HepG2 (cell line): ENCODE results near the gene CSNK1D. TPM values are rescaled to one million over a fixed set of nuclear protein-coding genes. Genes with fewer than 3 reads are reported as not detected.

Experiments used
- ARHGAP35 ChIP-seq: sonication (generic); formaldehyde crosslinking; IDR thresholded peaks from 2 replicates; pipeline ENCODE4 v1.9.0; 2022; ENCODE audit warnings: mild to moderate bottlenecking, inconsistent platforms, moderate library complexity, missing genetic modification reagents, borderline replicate concordance
- DNMT1 ChIP-seq: sonication (generic); formaldehyde crosslinking; IDR thresholded peaks from 2 replicates; pipeline ENCODE4 v1.5.1; 2020; ENCODE audit warnings: mild to moderate bottlenecking, missing genetic modification reagents
- DR1 ChIP-seq: sonication (generic); formaldehyde crosslinking; IDR thresholded peaks from 2 replicates; pipeline ENCODE4 v1.8.0; 2021; ENCODE audit warnings: mild to moderate bottlenecking, missing genetic modification reagents, inconsistent platforms
- KAT7 ChIP-seq: IDR thresholded peaks from 2 replicates; pipeline ENCODE4 v1.6.1; 2018; ENCODE audit warnings: borderline replicate concordance, missing compliant biosample characterization
- SRF ChIP-seq: IDR thresholded peaks from 2 replicates; pipeline ENCODE4 v1.6.1; 2011; ENCODE audit warnings: mild to moderate bottlenecking, low read depth, low read length, moderate library complexity
- SSRP1 ChIP-seq: IDR thresholded peaks from 2 replicates; pipeline ENCODE4 v1.6.1; 2016; ENCODE audit warnings: control low read depth
- XBP1 ChIP-seq: sonication (generic); formaldehyde crosslinking; IDR thresholded peaks from 2 replicates; pipeline ENCODE4 v1.5.0; 2020; ENCODE audit warnings: missing genetic modification reagents
- ZFP36 ChIP-seq: fragments of 150-350 bp; IDR thresholded peaks from 2 replicates; pipeline ENCODE4 v1.6.1; 2018; ENCODE audit warnings: borderline replicate concordance, low read length, low read depth; ENCODE audit not compliant: partially characterized antibody
- ZMYM3 ChIP-seq: sonication (generic); formaldehyde crosslinking; IDR thresholded peaks from 2 replicates; pipeline ENCODE4 v1.5.1; 2020; ENCODE audit warnings: mild to moderate bottlenecking, missing genetic modification reagents
- ZNF350 ChIP-seq: sonication (generic); formaldehyde crosslinking; IDR thresholded peaks from 2 replicates; pipeline ENCODE4 v1.4.0; 2020; ENCODE audit warnings: mild to moderate bottlenecking, low read depth, missing genetic modification reagents, borderline replicate concordance
- ZZZ3 ChIP-seq: sonication (generic); formaldehyde crosslinking; IDR thresholded peaks from 2 replicates; pipeline ENCODE4 v1.4.0; 2020; ENCODE audit warnings: missing genetic modification reagents, mild to moderate bottlenecking, borderline replicate concordance
- polyA plus RNA-seq, 8 experiments: library from polyadenylated mRNA; depleted of rRNA in 3 of 8; stranded (reverse) in 7 of 8; unstranded in 1 of 8; fragments of >200 nt; fragmentation: Illumina TruSeq in 4 of 8; extraction: Trizol in 4 of 8; gene quantifications; 2 replicates each; pipeline versions ENCODE4 v1.2.1 to v1.2.3, GENCODE V29; 2011 to 2016; ENCODE audit warnings: low read depth in 4 of 8, missing spikeins in 1 of 8, mixed read lengths in 1 of 8; ENCODE audit not compliant: insufficient read depth in 1 of 8
- total RNA-seq, 5 experiments: library from RNA; depleted of rRNA; stranded (reverse); fragments of >200 nt; fragmentation: Illumina TruSeq; extraction: Trizol; gene quantifications; 2 replicates each; pipeline ENCODE4 v1.2.3, GENCODE V29; 2016; ENCODE audit warnings: low read depth in 1 of 5
- TF ChIP-seq, protein P1 (sequence below), 2 experiments: sonication (generic) in 1 of 2; formaldehyde crosslinking in 1 of 2; IDR thresholded peaks; 2 replicates each; pipeline versions ENCODE4 v1.6.1 to v1.9.0; 2014 to 2022; ENCODE audit warnings: antibody characterized with exemption in 1 of 2, borderline replicate concordance in 1 of 2, inconsistent platforms in 1 of 2, low read depth in 1 of 2, missing genetic modification reagents in 1 of 2
- TF ChIP-seq, protein P2 (sequence below): sonication (generic); formaldehyde crosslinking; IDR thresholded peaks from 2 replicates; pipeline ENCODE4 v1.4.0; 2020; ENCODE audit warnings: mild to moderate bottlenecking, missing genetic modification reagents
- TF ChIP-seq, protein P3 (sequence below): IDR thresholded peaks from 2 replicates; pipeline ENCODE4 v1.6.1; 2016
- TF ChIP-seq, protein P4 (sequence below): sonication (generic); formaldehyde crosslinking; IDR thresholded peaks from 2 replicates; pipeline ENCODE4 v1.8.1; 2022; ENCODE audit warnings: mild to moderate bottlenecking, missing genetic modification reagents
- TF ChIP-seq, protein P5 (sequence below): sonication (generic); formaldehyde crosslinking; IDR thresholded peaks from 2 replicates; pipeline ENCODE4 v1.5.0; 2020; ENCODE audit warnings: missing genetic modification reagents

The CSNK1D gene
- total and polyA plus RNA-seq, 2 of the 13 experiments (the other 11 are each of a cell fraction or from before 2014, with no cell fraction given): 31.5 to 128 TPM

DNA sequence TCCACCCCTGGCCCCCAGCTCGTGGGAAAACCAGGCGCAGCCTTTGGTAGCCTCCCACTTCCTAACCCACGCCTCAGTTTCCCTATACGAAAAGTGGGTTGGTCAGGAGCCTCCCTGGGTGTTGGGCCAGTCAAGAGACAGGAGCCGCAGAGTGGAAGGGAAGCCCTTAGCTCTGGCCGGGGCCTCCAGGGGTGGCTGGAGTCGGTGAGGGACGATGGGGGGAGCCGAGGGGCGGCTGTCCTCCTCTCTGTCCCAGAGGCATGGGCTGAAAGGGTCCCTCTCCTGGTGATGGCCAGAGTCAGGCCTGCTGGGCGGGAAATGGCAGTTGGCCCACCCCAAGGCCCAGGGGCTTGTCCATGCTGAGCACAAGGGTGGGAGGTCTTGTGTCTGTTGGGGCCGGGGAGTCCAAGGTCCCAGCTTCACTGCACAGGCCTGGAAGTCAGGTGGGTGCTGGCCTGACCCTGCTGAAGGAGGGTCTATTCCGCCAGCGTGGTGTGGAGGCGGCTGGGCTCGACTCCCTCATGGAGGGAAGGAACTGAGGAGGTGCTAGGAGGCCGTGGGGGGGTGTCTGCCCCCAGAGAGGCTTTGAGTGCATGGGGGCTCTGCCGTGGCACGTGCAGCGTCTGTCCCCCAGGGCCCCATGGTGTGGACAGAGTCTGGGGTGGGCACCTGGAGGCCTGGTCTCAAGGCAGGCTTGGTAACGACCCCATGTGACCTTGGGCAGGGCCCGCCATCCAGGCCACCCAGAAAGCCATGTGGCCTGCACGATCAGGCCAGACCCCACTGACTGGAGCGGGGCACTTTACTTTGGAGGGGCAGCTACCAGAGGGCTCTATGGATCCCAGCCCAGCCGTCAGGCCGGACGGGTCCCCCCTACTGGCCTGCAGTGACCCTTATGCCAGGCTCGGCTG, 43.5 kb downstream of the CSNK1D start (continued):
- TF ChIP-seq, protein P1, sequence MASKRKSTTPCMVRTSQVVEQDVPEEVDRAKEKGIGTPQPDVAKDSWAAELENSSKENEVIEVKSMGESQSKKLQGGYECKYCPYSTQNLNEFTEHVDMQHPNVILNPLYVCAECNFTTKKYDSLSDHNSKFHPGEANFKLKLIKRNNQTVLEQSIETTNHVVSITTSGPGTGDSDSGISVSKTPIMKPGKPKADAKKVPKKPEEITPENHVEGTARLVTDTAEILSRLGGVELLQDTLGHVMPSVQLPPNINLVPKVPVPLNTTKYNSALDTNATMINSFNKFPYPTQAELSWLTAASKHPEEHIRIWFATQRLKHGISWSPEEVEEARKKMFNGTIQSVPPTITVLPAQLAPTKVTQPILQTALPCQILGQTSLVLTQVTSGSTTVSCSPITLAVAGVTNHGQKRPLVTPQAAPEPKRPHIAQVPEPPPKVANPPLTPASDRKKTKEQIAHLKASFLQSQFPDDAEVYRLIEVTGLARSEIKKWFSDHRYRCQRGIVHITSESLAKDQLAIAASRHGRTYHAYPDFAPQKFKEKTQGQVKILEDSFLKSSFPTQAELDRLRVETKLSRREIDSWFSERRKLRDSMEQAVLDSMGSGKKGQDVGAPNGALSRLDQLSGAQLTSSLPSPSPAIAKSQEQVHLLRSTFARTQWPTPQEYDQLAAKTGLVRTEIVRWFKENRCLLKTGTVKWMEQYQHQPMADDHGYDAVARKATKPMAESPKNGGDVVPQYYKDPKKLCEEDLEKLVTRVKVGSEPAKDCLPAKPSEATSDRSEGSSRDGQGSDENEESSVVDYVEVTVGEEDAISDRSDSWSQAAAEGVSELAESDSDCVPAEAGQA (IDR thresholded peaks at IDR 0.05; ENCODE audit: low read depth): no peak; the same call in 1 of the 2 replicates
- TF ChIP-seq, protein P1 (CRISPR knock-in tag; IDR thresholded peaks at IDR 0.05; ENCODE audit: borderline replicate concordance): no peak
- TF ChIP-seq SSRP1 (no peak; the same call in 1 of the 2 replicates), KAT7 (CRISPR knock-in tag) (no peak; the same call in 1 of the 2 replicates), SRF (no peak), ZNF350 (CRISPR knock-in tag) (peak; percentile 46; the same call in 1 of the 2 replicates), ZZZ3 (CRISPR knock-in tag) (no peak; the same call in 1 of the 2 replicates), ZFP36 (no peak), DR1 (no peak; the same call in 1 of the 2 replicates), XBP1 (no peak; the same call in 1 of the 2 replicates), DNMT1 (no peak; the same call in 1 of the 2 replicates), ZMYM3 (CRISPR knock-in tag) (no peak), ARHGAP35 (CRISPR knock-in tag) (no peak; the same call in 1 of the 2 replicates)
- TF ChIP-seq, protein P2, sequence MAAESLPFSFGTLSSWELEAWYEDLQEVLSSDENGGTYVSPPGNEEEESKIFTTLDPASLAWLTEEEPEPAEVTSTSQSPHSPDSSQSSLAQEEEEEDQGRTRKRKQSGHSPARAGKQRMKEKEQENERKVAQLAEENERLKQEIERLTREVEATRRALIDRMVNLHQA (CRISPR knock-in tag): no peak
- TF ChIP-seq, protein P3, sequence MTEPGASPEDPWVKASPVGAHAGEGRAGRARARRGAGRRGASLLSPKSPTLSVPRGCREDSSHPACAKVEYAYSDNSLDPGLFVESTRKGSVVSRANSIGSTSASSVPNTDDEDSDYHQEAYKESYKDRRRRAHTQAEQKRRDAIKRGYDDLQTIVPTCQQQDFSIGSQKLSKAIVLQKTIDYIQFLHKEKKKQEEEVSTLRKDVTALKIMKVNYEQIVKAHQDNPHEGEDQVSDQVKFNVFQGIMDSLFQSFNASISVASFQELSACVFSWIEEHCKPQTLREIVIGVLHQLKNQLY: no peak
- TF ChIP-seq, protein P4, sequence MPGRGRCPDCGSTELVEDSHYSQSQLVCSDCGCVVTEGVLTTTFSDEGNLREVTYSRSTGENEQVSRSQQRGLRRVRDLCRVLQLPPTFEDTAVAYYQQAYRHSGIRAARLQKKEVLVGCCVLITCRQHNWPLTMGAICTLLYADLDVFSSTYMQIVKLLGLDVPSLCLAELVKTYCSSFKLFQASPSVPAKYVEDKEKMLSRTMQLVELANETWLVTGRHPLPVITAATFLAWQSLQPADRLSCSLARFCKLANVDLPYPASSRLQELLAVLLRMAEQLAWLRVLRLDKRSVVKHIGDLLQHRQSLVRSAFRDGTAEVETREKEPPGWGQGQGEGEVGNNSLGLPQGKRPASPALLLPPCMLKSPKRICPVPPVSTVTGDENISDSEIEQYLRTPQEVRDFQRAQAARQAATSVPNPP: no peak
- TF ChIP-seq, protein P5, sequence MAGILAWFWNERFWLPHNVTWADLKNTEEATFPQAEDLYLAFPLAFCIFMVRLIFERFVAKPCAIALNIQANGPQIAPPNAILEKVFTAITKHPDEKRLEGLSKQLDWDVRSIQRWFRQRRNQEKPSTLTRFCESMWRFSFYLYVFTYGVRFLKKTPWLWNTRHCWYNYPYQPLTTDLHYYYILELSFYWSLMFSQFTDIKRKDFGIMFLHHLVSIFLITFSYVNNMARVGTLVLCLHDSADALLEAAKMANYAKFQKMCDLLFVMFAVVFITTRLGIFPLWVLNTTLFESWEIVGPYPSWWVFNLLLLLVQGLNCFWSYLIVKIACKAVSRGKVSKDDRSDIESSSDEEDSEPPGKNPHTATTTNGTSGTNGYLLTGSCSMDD (CRISPR knock-in tag): no peak
